Epithelial cell of proximal tubule (primary cell): ENCODE results near the gene MX2. TPM values are rescaled to one million over a fixed set of nuclear protein-coding genes. Genes with fewer than 3 reads are reported as not detected.
"Not testable (repeated sequence)": the region's sequence is repeated elsewhere in the genome, so short reads cannot be mapped to it uniquely, and the experiment has no call there.

ENCODE experiments used
- DNase-seq: peaks from one replicate; pipeline ENCODE4 v3.0.0-alpha.2; 2011; ENCODE audit warnings: low read depth
- H3K4me3 ChIP-seq: 2 replicates; pipeline ENCODE4 v1.5.1; 2011; ENCODE audit warnings: low read depth, mild to moderate bottlenecking, low read length
- total RNA-seq: library from RNA; depleted of rRNA; stranded (reverse); fragments of >200 nt; gene quantifications from 2 replicates; pipeline ENCODE4 v1.2.3, GENCODE V29; 2015
- TF ChIP-seq, protein P1 (sequence below): conservative IDR thresholded peaks from 2 replicates; pipeline ENCODE4 v1.5.1; 2012; ENCODE audit warnings: low read depth, mild to moderate bottlenecking, low read length

Gene MX2
- total RNA-seq, 1 donor from 2014 or later: 0.12 TPM

DNA sequence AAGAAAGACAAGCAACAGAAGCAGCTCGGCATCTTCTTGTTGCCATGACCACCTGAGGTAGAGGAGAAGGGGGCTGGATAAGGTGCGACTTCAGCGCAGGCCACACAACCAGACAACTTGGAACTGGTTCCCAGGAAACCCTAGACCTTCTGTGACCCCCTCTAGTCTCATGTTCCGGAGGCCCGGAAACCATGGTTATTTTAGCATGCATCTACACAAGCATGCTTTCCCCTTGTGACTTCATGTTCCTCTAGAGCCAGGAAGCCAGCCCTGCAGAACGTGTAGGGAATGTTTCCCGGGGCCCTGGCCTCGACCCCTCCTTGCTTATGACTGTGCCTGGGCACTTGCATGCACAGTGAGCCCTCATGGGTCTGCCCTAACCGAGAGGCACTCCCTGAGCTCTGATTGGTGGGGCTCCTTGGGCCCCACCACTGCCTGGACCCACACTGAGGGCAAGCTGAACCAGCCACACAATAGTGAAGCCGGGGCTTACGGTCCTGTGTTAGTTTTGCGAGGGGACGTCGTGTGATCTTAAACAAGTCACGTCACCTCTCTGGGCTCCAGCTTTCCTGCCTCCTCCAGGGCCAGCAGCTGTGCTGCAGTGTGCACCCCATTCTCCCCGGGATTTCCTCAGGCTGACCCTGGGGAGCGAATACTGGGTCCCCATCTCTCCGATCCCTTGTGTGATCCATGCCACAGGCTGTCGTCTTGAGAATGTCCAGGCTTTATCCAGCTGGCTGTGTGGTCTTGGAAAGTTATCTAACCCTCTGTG, 12.0 kb upstream of the MX2 start:
- no peak overlapping the region for H3K4me3 ChIP-seq
- no peak for DNase-seq
- TF ChIP-seq, protein P1, sequence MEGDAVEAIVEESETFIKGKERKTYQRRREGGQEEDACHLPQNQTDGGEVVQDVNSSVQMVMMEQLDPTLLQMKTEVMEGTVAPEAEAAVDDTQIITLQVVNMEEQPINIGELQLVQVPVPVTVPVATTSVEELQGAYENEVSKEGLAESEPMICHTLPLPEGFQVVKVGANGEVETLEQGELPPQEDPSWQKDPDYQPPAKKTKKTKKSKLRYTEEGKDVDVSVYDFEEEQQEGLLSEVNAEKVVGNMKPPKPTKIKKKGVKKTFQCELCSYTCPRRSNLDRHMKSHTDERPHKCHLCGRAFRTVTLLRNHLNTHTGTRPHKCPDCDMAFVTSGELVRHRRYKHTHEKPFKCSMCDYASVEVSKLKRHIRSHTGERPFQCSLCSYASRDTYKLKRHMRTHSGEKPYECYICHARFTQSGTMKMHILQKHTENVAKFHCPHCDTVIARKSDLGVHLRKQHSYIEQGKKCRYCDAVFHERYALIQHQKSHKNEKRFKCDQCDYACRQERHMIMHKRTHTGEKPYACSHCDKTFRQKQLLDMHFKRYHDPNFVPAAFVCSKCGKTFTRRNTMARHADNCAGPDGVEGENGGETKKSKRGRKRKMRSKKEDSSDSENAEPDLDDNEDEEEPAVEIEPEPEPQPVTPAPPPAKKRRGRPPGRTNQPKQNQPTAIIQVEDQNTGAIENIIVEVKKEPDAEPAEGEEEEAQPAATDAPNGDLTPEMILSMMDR: no peak

DNA sequence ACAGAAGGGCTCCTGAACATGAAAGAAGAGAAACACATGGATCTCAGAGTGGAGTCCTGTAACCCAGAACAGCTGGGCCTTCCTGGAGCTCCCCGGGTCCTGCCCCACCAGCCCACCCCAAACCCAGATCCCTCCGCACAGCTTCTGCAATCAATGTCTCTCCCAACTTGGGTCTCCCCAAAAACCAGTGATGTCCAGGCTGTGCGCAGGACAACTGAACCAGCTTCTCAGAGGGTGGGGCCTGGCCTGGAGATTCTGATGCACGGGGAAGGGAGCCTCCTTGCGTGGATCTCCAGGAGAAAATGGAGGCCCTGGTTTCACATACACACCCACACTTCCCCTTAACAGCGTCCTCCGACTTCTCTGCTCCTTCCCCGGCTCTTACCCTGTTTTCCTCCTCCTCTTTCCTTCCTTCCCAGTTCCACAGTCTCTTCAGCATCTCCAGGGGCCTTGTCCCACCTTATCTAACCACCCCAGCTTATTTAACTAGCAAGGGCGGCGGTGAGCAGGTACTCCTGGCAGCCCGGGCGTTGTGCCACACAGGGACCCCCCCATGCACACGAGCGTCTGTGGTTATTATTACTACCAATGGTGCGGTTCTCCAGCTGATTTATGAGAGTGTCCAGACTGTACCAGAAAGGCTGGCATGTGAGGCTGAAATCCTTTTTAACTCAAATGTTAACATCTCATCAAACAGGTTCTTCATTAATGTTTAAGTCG, 11.2 kb upstream of the MX2 start:
- H3K4me3 ChIP-seq: no peak overlapping the region
- TF ChIP-seq, protein P1: no peak
- DNase-seq: no peak

- TF ChIP-seq, protein P1: no peak
- no peak for DNase-seq
These were observed 4.3 kb upstream of the MX2 start for GRCh38 chr21:41357546-41357945.

GRCh38 chr21:41358193-41359166, 3.3 kb upstream of the MX2 start:
- TF ChIP-seq, protein P1: no peak
- no peak for DNase-seq
- H3K4me3 ChIP-seq: no peak overlapping the region

More at GRCh38 chr21:41357546-41357945, 4.3 kb upstream of the MX2 start:
- H3K4me3 ChIP-seq: no peak overlapping the region

GRCh38 chr21:41359286-41359685, 2.5 kb upstream of the MX2 start:
- TF ChIP-seq, protein P1: no peak
- H3K4me3 ChIP-seq: no peak overlapping the region
- no peak for DNase-seq

- not testable (repeated sequence) for H3K4me3 ChIP-seq, DNase-seq
These were observed 2.1 kb upstream of the MX2 start for GRCh38 chr21:41359754-41360071.
